ENCODE measurements around the gene WIZ. TPM values are rescaled to one million over a fixed set of nuclear protein-coding genes. Genes with fewer than 3 reads are reported as not detected.

The WIZ gene
- polyA plus RNA-seq, 1 donor (not counting 4 experiments of a cell fraction or from before 2014, with no cell fraction given) = 5.1 TPM

DNA sequence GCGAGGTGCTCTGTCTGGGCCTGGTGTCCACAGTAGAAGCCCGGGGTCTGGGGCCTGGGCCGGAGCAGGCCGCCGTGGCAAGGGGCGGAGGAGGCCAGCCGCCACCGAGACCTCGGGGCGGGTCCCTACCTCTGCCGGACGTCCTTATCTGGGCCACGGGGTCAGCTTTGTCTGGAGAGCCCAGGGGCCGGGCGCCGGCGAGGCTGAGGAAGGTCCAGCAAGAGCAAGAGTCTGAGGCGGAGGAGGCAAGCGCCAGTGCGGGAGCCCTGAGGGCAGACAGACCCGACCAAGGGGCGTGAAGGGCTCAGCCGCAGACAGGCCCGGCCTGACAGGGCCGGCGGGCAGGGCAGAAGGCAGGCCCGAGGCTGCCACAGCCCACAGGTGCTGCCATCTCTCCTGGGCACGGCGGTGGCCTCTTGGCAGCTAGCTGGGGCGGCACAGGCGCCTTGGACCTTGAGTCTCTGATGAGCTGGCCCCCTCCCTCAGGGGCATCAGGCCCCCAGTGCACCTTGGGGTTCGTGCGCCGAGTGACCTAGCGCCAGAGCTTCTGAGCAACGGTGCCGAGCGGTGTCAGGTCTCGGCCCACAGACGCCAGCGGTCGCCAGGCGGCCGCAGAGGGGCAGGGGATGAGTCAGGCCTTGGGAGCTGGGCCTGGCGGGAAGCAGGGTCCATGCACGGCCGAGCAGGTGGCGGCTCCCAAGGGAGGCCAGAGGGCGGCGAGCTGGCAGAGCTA, 51.1 kb downstream of the WIZ start:
- peaks cover 2% of the 10 kb centered on the region for H4K20me1 ChIP-seq (ENCODE audit: control insufficient read depth, extremely low read depth, insufficient read depth, low read length)
- H3K9me1 ChIP-seq (ENCODE audit: control insufficient read depth, extremely low read depth, insufficient read depth, low read length) = no peaks in the 10 kb centered on the region
- no peaks in the 10 kb centered on the region for H3K27me3 ChIP-seq (ENCODE audit: control insufficient read depth, extremely low read depth, insufficient read depth, low read length)
- peaks cover 53 to 58% of the 10 kb centered on the region in 2 experiments for H3K36me3 ChIP-seq (ENCODE audit: control insufficient read depth in 2 of 2, extremely low read depth in 1 of 2, insufficient read depth in 2 of 2, low read length in 2 of 2)
- no peaks in the 10 kb centered on the region for H3K9me3 ChIP-seq (ENCODE audit: control insufficient read depth, low read depth, low read length)
- no peak overlapping the region for H3K4me3 ChIP-seq (ENCODE audit: control insufficient read depth in 2 of 3, extremely low read depth in 1 of 3, insufficient read depth in 2 of 3, low read depth in 1 of 3, low read length in 3 of 3)
- no peaks in the 10 kb centered on the region for H3K4me1 ChIP-seq (ENCODE audit: control insufficient read depth, extremely low read depth, insufficient read depth, low read length)
- no peak overlapping the region for H3K4me2 ChIP-seq (ENCODE audit: control insufficient read depth, extremely low read depth, insufficient read depth, low read depth, low read length)
- TF ChIP-seq EZH2 (IDR thresholded peaks at IDR 0.05; ENCODE audit: low read length) (no peak), CTCF (optimal IDR thresholded peaks at IDR 0.05 in 1 of 3, IDR thresholded peaks at IDR 0.05 in 1 of 3, conservative IDR thresholded peaks at IDR 0.05 in 1 of 3; ENCODE audit: extremely low read depth in 1 of 3, insufficient read depth in 2 of 3, low read length in 3 of 3) (no peak)
- dilution Hi-C loops (cut with MboI; ENCODE audit: extremely low pct_ligation_motif_present, low sequenced_read_pairs) = no loop called here
- no peak overlapping the region for H2AFZ ChIP-seq (ENCODE audit: control insufficient read depth, low read length)
- DNase-seq (ENCODE audit: low read depth, low spot score) (no peak), FAIRE-seq (no peak)
- no peak overlapping the region for H3K27ac ChIP-seq (ENCODE audit: control insufficient read depth, insufficient read depth, low read length)
- H3K9ac ChIP-seq (ENCODE audit: control insufficient read depth, extremely low read depth, insufficient read depth, low read length) = no peak overlapping the region
- H3K79me2 ChIP-seq (ENCODE audit: control insufficient read depth, insufficient read depth, low read length) = peaks cover 35% of the 10 kb centered on the region

- H3K79me2 ChIP-seq (ENCODE audit: control insufficient read depth, insufficient read depth, low read length) = peaks cover 26% of the 10 kb centered on the region
- no peaks in the 10 kb centered on the region for H3K9me3 ChIP-seq (ENCODE audit: control insufficient read depth, low read depth, low read length)
- dilution Hi-C loops (cut with MboI; ENCODE audit: extremely low pct_ligation_motif_present, low sequenced_read_pairs) = no loop called here
- FAIRE-seq (no peak), DNase-seq (ENCODE audit: low read depth, low spot score) (no peak)
- TF ChIP-seq CTCF (optimal IDR thresholded peaks at IDR 0.05 in 1 of 3, IDR thresholded peaks at IDR 0.05 in 1 of 3, conservative IDR thresholded peaks at IDR 0.05 in 1 of 3; ENCODE audit: extremely low read depth in 1 of 3, insufficient read depth in 2 of 3, low read length in 3 of 3) = no peak
- TF ChIP-seq EZH2 (IDR thresholded peaks at IDR 0.05; ENCODE audit: low read length) = no peak
- no peaks in the 10 kb centered on the region for H3K9me1 ChIP-seq (ENCODE audit: control insufficient read depth, extremely low read depth, insufficient read depth, low read length)
- H3K36me3 ChIP-seq (ENCODE audit: control insufficient read depth in 2 of 2, extremely low read depth in 1 of 2, insufficient read depth in 2 of 2, low read length in 2 of 2) = peaks cover 44 to 49% of the 10 kb centered on the region in 2 experiments
- H3K9ac ChIP-seq (ENCODE audit: control insufficient read depth, extremely low read depth, insufficient read depth, low read length) = no peak overlapping the region
- H3K4me3 ChIP-seq (ENCODE audit: control insufficient read depth in 2 of 3, extremely low read depth in 1 of 3, insufficient read depth in 2 of 3, low read depth in 1 of 3, low read length in 3 of 3) = no peak overlapping the region
- H3K4me1 ChIP-seq (ENCODE audit: control insufficient read depth, extremely low read depth, insufficient read depth, low read length) = no peaks in the 10 kb centered on the region
- H4K20me1 ChIP-seq (ENCODE audit: control insufficient read depth, extremely low read depth, insufficient read depth, low read length) = no peaks in the 10 kb centered on the region
- H3K4me2 ChIP-seq (ENCODE audit: control insufficient read depth, extremely low read depth, insufficient read depth, low read depth, low read length) = no peak overlapping the region
- no peaks in the 10 kb centered on the region for H3K27me3 ChIP-seq (ENCODE audit: control insufficient read depth, extremely low read depth, insufficient read depth, low read length)
- no peak overlapping the region for H2AFZ ChIP-seq (ENCODE audit: control insufficient read depth, low read length)
- H3K27ac ChIP-seq (ENCODE audit: control insufficient read depth, insufficient read depth, low read length) = no peak overlapping the region
Observed at GRCh38 chr19:15397782-15398181, 52.0 kb downstream of the WIZ start.
